Mammary epithelial cell (primary cell): ENCODE data around the gene COG2.

ENCODE experiments used
- EZH2 ChIP-seq: IDR thresholded peaks from 2 replicates; pipeline ENCODE4 v1.6.1; 2012; ENCODE audit warnings: low read length, inconsistent platforms, borderline replicate concordance
- TF ChIP-seq, protein P1 (sequence below), 2 donors: IDR thresholded peaks in 1 of 2; conservative IDR thresholded peaks in 1 of 2; 2 replicates each; pipeline ENCODE4 v1.5.1; 2011 to 2012; ENCODE audit warnings: inconsistent platforms in 2 of 2, low read length in 2 of 2, mild to moderate bottlenecking in 2 of 2, control low read depth in 1 of 2, low read depth in 1 of 2; ENCODE audit not compliant: insufficient read depth in 1 of 2; ENCODE audit errors: extremely low read depth in 1 of 2

DNA sequence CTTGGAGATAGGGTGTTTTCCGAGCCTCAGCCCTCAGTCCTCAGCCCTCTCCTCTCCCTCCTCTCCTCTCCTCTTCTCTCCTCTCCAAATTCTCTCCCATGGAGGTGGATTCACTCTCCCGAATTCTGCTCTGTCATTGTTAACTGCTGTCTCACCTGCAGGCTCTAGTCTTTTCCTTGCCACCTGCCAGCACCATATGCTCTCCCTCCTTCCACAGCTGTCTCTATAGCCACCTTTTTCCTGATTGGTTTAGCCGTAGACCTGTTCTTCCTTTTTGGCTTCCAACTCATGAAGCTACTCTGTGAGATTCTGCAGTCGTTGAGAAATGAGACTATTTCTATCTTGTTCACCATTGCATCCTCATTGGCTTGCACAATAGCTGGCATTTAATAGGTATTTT, 19.7 kb downstream of the COG2 start:
- TF ChIP-seq, protein P1, sequence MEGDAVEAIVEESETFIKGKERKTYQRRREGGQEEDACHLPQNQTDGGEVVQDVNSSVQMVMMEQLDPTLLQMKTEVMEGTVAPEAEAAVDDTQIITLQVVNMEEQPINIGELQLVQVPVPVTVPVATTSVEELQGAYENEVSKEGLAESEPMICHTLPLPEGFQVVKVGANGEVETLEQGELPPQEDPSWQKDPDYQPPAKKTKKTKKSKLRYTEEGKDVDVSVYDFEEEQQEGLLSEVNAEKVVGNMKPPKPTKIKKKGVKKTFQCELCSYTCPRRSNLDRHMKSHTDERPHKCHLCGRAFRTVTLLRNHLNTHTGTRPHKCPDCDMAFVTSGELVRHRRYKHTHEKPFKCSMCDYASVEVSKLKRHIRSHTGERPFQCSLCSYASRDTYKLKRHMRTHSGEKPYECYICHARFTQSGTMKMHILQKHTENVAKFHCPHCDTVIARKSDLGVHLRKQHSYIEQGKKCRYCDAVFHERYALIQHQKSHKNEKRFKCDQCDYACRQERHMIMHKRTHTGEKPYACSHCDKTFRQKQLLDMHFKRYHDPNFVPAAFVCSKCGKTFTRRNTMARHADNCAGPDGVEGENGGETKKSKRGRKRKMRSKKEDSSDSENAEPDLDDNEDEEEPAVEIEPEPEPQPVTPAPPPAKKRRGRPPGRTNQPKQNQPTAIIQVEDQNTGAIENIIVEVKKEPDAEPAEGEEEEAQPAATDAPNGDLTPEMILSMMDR (conservative IDR thresholded peaks at IDR 0.05 in 1 of 2, IDR thresholded peaks at IDR 0.05 in 1 of 2; ENCODE audit: extremely low read depth in 1 of 2, insufficient read depth in 1 of 2, low read depth in 1 of 2, low read length in 2 of 2), result no peak
- TF ChIP-seq EZH2, result no peak
